HL-60 (cell line): ENCODE results near the gene CHN2.

Experiments used
- GABPA ChIP-seq: IDR thresholded peaks from 2 replicates; pipeline ENCODE4 v1.6.1; 2012; ENCODE audit warnings: low read depth
- POLR2AphosphoS5 ChIP-seq: IDR thresholded peaks from 2 replicates; pipeline ENCODE4 v1.6.1; 2012; ENCODE audit warnings: low read depth
- SPI1 ChIP-seq: IDR thresholded peaks from 2 replicates; pipeline ENCODE4 v1.6.1; 2012; ENCODE audit warnings: low read depth, mild to moderate bottlenecking, borderline replicate concordance
- TF ChIP-seq, protein P1 (sequence below): IDR thresholded peaks from one replicate; pipeline ENCODE4 v1.5.1; 2011; ENCODE audit warnings: low read length, control low read depth, inconsistent platforms; ENCODE audit not compliant: insufficient read depth
- TF ChIP-seq, protein P2 (sequence below): IDR thresholded peaks from 2 replicates; pipeline ENCODE4 v1.6.1; 2012; ENCODE audit warnings: low read depth; ENCODE audit not compliant: insufficient replicate concordance

DNA sequence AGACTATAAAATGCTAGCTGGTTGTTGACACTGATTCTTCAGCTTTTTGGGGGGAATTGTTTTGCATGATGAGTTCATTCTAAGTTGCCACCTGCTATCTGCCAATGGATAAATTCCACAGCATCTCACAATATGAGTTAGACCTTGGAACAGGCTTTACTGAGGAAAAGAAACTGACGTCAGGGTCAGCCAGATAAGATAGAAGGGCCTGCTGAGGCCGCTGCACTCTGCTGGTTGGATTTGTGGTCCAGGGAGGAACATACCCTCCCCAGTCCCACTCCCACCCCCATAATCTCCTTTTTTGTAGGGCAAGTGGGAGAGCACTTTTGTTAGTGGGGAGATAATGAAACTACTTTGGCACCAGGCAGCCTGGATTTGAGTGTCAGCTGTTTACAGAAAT is 258.4 kb downstream of the CHN2 start:
- TF ChIP-seq, protein P1, sequence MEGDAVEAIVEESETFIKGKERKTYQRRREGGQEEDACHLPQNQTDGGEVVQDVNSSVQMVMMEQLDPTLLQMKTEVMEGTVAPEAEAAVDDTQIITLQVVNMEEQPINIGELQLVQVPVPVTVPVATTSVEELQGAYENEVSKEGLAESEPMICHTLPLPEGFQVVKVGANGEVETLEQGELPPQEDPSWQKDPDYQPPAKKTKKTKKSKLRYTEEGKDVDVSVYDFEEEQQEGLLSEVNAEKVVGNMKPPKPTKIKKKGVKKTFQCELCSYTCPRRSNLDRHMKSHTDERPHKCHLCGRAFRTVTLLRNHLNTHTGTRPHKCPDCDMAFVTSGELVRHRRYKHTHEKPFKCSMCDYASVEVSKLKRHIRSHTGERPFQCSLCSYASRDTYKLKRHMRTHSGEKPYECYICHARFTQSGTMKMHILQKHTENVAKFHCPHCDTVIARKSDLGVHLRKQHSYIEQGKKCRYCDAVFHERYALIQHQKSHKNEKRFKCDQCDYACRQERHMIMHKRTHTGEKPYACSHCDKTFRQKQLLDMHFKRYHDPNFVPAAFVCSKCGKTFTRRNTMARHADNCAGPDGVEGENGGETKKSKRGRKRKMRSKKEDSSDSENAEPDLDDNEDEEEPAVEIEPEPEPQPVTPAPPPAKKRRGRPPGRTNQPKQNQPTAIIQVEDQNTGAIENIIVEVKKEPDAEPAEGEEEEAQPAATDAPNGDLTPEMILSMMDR: no peak
- TF ChIP-seq POLR2AphosphoS5 (no peak), SPI1 (no peak), GABPA (no peak)
- TF ChIP-seq, protein P2, sequence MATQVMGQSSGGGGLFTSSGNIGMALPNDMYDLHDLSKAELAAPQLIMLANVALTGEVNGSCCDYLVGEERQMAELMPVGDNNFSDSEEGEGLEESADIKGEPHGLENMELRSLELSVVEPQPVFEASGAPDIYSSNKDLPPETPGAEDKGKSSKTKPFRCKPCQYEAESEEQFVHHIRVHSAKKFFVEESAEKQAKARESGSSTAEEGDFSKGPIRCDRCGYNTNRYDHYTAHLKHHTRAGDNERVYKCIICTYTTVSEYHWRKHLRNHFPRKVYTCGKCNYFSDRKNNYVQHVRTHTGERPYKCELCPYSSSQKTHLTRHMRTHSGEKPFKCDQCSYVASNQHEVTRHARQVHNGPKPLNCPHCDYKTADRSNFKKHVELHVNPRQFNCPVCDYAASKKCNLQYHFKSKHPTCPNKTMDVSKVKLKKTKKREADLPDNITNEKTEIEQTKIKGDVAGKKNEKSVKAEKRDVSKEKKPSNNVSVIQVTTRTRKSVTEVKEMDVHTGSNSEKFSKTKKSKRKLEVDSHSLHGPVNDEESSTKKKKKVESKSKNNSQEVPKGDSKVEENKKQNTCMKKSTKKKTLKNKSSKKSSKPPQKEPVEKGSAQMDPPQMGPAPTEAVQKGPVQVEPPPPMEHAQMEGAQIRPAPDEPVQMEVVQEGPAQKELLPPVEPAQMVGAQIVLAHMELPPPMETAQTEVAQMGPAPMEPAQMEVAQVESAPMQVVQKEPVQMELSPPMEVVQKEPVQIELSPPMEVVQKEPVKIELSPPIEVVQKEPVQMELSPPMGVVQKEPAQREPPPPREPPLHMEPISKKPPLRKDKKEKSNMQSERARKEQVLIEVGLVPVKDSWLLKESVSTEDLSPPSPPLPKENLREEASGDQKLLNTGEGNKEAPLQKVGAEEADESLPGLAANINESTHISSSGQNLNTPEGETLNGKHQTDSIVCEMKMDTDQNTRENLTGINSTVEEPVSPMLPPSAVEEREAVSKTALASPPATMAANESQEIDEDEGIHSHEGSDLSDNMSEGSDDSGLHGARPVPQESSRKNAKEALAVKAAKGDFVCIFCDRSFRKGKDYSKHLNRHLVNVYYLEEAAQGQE: no peak
